HepG2 (cell line): Measurements from ENCODE around the gene B4GALT3. TPM values are rescaled to one million over a fixed set of nuclear protein-coding genes. Genes with fewer than 3 reads are reported as not detected.

Experiments
- EHMT2 ChIP-seq: fragments of 200-600 bp; sonication (generic); IDR thresholded peaks from 2 replicates; pipeline ENCODE4 v1.7.0; 2017; ENCODE audit warnings: antibody characterized with exemption, low read depth, low read length, borderline replicate concordance
- MIER2 ChIP-seq: IDR thresholded peaks from 2 replicates; pipeline ENCODE4 v1.6.1; 2016; ENCODE audit warnings: missing biosample characterization, missing genetic modification reagents
- MXD4 ChIP-seq: IDR thresholded peaks from 2 replicates; pipeline ENCODE4 v1.6.1; 2016; ENCODE audit warnings: mild to moderate bottlenecking, missing biosample characterization, missing genetic modification reagents
- NFYB ChIP-seq: sonication (generic); formaldehyde crosslinking; IDR thresholded peaks from 2 replicates; pipeline ENCODE4 v1.4.0; 2020; ENCODE audit warnings: missing genetic modification reagents
- NFYC ChIP-seq: IDR thresholded peaks from 2 replicates; pipeline ENCODE4 v1.6.1; 2016; ENCODE audit warnings: missing genetic modification reagents, missing compliant biosample characterization
- SRF ChIP-seq: IDR thresholded peaks from 2 replicates; pipeline ENCODE4 v1.6.1; 2011; ENCODE audit warnings: mild to moderate bottlenecking, low read depth, low read length, moderate library complexity
- SRSF4 ChIP-seq: fragments of 200-400 bp; formaldehyde crosslinking; IDR thresholded peaks from one replicate; pipeline ENCODE4 v1.6.1; 2018; ENCODE audit warnings: mild to moderate bottlenecking, low read depth, low read length, moderate library complexity; ENCODE audit not compliant: poor library complexity, severe bottlenecking
- TAF1 ChIP-seq: sonication (generic); formaldehyde crosslinking; IDR thresholded peaks from 2 replicates; pipeline ENCODE4 v1.4.0; 2020; ENCODE audit warnings: missing genetic modification reagents
- THYN1 ChIP-seq: sonication (generic); formaldehyde crosslinking; IDR thresholded peaks from 2 replicates; pipeline ENCODE4 v1.8.1; 2023; ENCODE audit warnings: low read depth, mild to moderate bottlenecking, moderate library complexity, missing genetic modification reagents, borderline replicate concordance
- U2AF2 ChIP-seq: fragments of 200-400 bp; formaldehyde crosslinking; IDR thresholded peaks from 2 replicates; pipeline ENCODE4 v1.6.1; 2017; ENCODE audit warnings: low read depth, mild to moderate bottlenecking, low read length
- ZBTB3 ChIP-seq: sonication (generic); formaldehyde crosslinking; IDR thresholded peaks from 2 replicates; pipeline ENCODE4 v1.4.0; 2020; ENCODE audit warnings: low read depth, mild to moderate bottlenecking, moderate library complexity, missing genetic modification reagents, borderline replicate concordance
- ZNF20 ChIP-seq: sonication (generic); formaldehyde crosslinking; IDR thresholded peaks from 2 replicates; pipeline ENCODE4 v1.4.0; 2020; ENCODE audit warnings: mild to moderate bottlenecking, moderate library complexity, missing genetic modification reagents
- ZNF207 ChIP-seq: fragments of 450-650 bp; IDR thresholded peaks from 2 replicates; pipeline ENCODE4 v1.6.1; 2016; ENCODE audit warnings: antibody characterized with exemption, borderline replicate concordance
- ZNF263 ChIP-seq: sonication (generic); formaldehyde crosslinking; IDR thresholded peaks from 2 replicates; pipeline ENCODE4 v1.4.0; 2020; ENCODE audit warnings: missing genetic modification reagents
- ZNF296 ChIP-seq: sonication (generic); formaldehyde crosslinking; conservative IDR thresholded peaks from 2 replicates; pipeline ENCODE4 v1.5.0; 2020; ENCODE audit warnings: mild to moderate bottlenecking, missing genetic modification reagents
- ZNF510 ChIP-seq: sonication (generic); formaldehyde crosslinking; IDR thresholded peaks from 2 replicates; pipeline ENCODE4 v1.4.0; 2020; ENCODE audit warnings: low read depth, mild to moderate bottlenecking, missing genetic modification reagents
- ZNF788 ChIP-seq: sonication (generic); formaldehyde crosslinking; IDR thresholded peaks from 2 replicates; pipeline ENCODE4 v1.5.0; 2020; ENCODE audit warnings: mild to moderate bottlenecking, missing genetic modification reagents, borderline replicate concordance
- polyA plus RNA-seq, 8 experiments: library from polyadenylated mRNA; depleted of rRNA in 3 of 8; stranded (reverse) in 7 of 8; unstranded in 1 of 8; fragments of >200 nt; fragmentation: Illumina TruSeq in 4 of 8; extraction: Trizol in 4 of 8; gene quantifications; 2 replicates each; pipeline versions ENCODE4 v1.2.1 to v1.2.3, GENCODE V29; 2011 to 2016; ENCODE audit warnings: low read depth in 4 of 8, missing spikeins in 1 of 8, mixed read lengths in 1 of 8; ENCODE audit not compliant: insufficient read depth in 1 of 8
- total RNA-seq, 5 experiments: library from RNA; depleted of rRNA; stranded (reverse); fragments of >200 nt; fragmentation: Illumina TruSeq; extraction: Trizol; gene quantifications; 2 replicates each; pipeline ENCODE4 v1.2.3, GENCODE V29; 2016; ENCODE audit warnings: low read depth in 1 of 5
- TF ChIP-seq, protein P1 (sequence below): sonication (generic); formaldehyde crosslinking; IDR thresholded peaks from 2 replicates; pipeline ENCODE4 v1.4.0; 2020; ENCODE audit warnings: mild to moderate bottlenecking, missing genetic modification reagents
- TF ChIP-seq, protein P2 (sequence below): sonication (generic); formaldehyde crosslinking; IDR thresholded peaks from 2 replicates; pipeline ENCODE4 v1.4.0; 2020; ENCODE audit warnings: mild to moderate bottlenecking, missing genetic modification reagents
- TF ChIP-seq, protein P3 (sequence below): sonication (generic); formaldehyde crosslinking; IDR thresholded peaks from 2 replicates; pipeline ENCODE4 v1.4.0; 2020; ENCODE audit warnings: missing genetic modification reagents
- TF ChIP-seq, protein P4 (sequence below): sonication (generic); formaldehyde crosslinking; conservative IDR thresholded peaks from 2 replicates; pipeline ENCODE4 v1.4.0; 2020; ENCODE audit warnings: missing genetic modification reagents

Gene B4GALT3
- total and polyA plus RNA-seq, 2 of the 13 experiments (the other 11 are each of a cell fraction or from before 2014, with no cell fraction given) = 35.6 to 40.4 TPM

DNA sequence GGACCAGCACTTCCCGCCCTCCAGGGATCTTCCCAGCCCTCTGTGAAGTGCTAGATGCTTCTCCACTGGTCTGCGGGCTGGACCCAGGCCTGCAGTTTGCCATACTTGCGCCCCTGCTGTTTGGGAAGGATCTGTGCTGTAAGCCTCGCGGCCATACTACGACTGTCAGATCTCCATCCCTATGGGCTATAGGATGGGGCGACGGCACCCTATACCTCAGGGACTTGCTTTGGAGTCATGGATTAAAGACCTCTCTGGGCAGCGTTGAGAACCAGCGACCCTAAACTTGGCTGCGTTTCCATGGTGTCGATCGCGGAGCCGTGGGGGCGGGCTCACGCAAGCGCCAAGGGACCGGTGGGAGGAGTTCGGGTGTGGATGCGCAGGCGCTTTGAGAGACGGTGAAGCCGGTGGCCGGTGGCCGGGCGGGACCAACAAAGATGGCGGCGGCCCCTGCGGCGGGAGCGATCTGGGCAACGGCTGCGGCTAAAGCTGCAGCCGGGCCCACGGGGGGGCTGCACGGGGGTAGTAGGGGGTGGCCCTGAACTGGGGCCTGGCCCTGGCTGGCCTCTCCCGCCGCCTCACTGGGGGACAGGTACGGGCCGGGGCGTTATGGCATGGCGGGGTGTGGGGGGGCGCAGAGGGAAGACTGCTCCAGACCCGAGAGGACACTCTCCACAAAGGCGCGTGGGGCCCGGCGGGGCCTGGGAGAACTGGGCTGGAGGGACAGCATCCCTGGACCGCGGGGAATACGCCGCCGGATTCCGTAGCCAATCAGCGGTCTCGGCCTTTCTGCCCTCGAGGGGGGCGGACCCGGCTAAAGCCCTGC, 18.0 kb downstream of the B4GALT3 start, which contains the start of gene USP21 (continued):
- TF ChIP-seq, protein P1, sequence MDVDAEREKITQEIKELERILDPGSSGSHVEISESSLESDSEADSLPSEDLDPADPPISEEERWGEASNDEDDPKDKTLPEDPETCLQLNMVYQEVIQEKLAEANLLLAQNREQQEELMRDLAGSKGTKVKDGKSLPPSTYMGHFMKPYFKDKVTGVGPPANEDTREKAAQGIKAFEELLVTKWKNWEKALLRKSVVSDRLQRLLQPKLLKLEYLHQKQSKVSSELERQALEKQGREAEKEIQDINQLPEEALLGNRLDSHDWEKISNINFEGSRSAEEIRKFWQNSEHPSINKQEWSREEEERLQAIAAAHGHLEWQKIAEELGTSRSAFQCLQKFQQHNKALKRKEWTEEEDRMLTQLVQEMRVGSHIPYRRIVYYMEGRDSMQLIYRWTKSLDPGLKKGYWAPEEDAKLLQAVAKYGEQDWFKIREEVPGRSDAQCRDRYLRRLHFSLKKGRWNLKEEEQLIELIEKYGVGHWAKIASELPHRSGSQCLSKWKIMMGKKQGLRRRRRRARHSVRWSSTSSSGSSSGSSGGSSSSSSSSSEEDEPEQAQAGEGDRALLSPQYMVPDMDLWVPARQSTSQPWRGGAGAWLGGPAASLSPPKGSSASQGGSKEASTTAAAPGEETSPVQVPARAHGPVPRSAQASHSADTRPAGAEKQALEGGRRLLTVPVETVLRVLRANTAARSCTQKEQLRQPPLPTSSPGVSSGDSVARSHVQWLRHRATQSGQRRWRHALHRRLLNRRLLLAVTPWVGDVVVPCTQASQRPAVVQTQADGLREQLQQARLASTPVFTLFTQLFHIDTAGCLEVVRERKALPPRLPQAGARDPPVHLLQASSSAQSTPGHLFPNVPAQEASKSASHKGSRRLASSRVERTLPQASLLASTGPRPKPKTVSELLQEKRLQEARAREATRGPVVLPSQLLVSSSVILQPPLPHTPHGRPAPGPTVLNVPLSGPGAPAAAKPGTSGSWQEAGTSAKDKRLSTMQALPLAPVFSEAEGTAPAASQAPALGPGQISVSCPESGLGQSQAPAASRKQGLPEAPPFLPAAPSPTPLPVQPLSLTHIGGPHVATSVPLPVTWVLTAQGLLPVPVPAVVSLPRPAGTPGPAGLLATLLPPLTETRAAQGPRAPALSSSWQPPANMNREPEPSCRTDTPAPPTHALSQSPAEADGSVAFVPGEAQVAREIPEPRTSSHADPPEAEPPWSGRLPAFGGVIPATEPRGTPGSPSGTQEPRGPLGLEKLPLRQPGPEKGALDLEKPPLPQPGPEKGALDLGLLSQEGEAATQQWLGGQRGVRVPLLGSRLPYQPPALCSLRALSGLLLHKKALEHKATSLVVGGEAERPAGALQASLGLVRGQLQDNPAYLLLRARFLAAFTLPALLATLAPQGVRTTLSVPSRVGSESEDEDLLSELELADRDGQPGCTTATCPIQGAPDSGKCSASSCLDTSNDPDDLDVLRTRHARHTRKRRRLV = 0 out of 2 replicates have a peak, but pooled peaks have one; percentile 61
- TF ChIP-seq THYN1 (CRISPR knock-in tag) (no peak), NFYC (peak; percentile 45; the same call in 1 of the 2 replicates), SRSF4 (no peak), ZNF20 (CRISPR knock-in tag) (no peak), ZNF510 (CRISPR knock-in tag) (no peak), ZNF207 (no peak), ZNF296 (CRISPR knock-in tag) (no peak), MIER2 (CRISPR knock-in tag) (0 out of 2 replicates have a peak, but pooled peaks have one; percentile 28), ZNF788 (peak; percentile 50; the same call in 1 of the 2 replicates), ZNF263 (CRISPR knock-in tag) (no peak), TAF1 (peak; percentile 93), NFYB (CRISPR knock-in tag) (peak; percentile 71), MXD4 (CRISPR knock-in tag) (no peak), ZBTB3 (no peak), EHMT2 (no peak), U2AF2 (no peak), SRF (no peak)
- TF ChIP-seq, protein P2, sequence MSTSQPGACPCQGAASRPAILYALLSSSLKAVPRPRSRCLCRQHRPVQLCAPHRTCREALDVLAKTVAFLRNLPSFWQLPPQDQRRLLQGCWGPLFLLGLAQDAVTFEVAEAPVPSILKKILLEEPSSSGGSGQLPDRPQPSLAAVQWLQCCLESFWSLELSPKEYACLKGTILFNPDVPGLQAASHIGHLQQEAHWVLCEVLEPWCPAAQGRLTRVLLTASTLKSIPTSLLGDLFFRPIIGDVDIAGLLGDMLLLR (CRISPR knock-in tag) = no peak
- TF ChIP-seq, protein P3, sequence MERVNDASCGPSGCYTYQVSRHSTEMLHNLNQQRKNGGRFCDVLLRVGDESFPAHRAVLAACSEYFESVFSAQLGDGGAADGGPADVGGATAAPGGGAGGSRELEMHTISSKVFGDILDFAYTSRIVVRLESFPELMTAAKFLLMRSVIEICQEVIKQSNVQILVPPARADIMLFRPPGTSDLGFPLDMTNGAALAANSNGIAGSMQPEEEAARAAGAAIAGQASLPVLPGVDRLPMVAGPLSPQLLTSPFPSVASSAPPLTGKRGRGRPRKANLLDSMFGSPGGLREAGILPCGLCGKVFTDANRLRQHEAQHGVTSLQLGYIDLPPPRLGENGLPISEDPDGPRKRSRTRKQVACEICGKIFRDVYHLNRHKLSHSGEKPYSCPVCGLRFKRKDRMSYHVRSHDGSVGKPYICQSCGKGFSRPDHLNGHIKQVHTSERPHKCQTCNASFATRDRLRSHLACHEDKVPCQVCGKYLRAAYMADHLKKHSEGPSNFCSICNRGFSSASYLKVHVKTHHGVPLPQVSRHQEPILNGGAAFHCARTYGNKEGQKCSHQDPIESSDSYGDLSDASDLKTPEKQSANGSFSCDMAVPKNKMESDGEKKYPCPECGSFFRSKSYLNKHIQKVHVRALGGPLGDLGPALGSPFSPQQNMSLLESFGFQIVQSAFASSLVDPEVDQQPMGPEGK (CRISPR knock-in tag) = peak; percentile 48
- TF ChIP-seq, protein P4, sequence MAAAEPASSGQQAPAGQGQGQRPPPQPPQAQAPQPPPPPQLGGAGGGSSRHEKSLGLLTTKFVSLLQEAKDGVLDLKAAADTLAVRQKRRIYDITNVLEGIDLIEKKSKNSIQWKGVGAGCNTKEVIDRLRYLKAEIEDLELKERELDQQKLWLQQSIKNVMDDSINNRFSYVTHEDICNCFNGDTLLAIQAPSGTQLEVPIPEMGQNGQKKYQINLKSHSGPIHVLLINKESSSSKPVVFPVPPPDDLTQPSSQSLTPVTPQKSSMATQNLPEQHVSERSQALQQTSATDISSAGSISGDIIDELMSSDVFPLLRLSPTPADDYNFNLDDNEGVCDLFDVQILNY = no peak
